MM.1S (cell line): ENCODE results near the gene PPP1R9B.

Experiments used
- DNase-seq: peaks from one replicate; pipeline ENCODE4 v3.0.0-alpha.2; 2015
- H2AFZ ChIP-seq: fragments of 300-600 bp; sonication (generic); 2 replicates; pipeline ENCODE4 v1.6.0; 2016; ENCODE audit warnings: antibody characterized with exemption, low read length
- H3F3A ChIP-seq: fragments of 300-600 bp; sonication (generic); 2 replicates; pipeline ENCODE4 v1.6.1; 2016; ENCODE audit warnings: mild to moderate bottlenecking, antibody characterized with exemption, low read length, moderate library complexity, mixed read lengths; ENCODE audit not compliant: insufficient read depth
- H3K27ac ChIP-seq: fragments of 300-600 bp; sonication (generic); 2 replicates; pipeline ENCODE4 v1.5.1; 2016; ENCODE audit warnings: mild to moderate bottlenecking, low read length
- H3K27me3 ChIP-seq: fragments of 300-600 bp; sonication (generic); replicated peaks from 2 replicates; pipeline ENCODE4 v1.6.0; 2016; ENCODE audit warnings: low read length; ENCODE audit not compliant: insufficient read depth
- H3K36me3 ChIP-seq: fragments of 300-600 bp; sonication (generic); replicated peaks from 2 replicates; pipeline ENCODE4 v1.6.1; 2016; ENCODE audit warnings: mild to moderate bottlenecking, low read length, mixed read lengths; ENCODE audit not compliant: insufficient read depth
- H3K4me1 ChIP-seq: fragments of 300-600 bp; sonication (generic); 2 replicates; pipeline ENCODE4 v1.6.1; 2016; ENCODE audit warnings: low read length, mixed read lengths
- H3K4me2 ChIP-seq: fragments of 300-600 bp; sonication (generic); 2 replicates; pipeline ENCODE4 v1.6.0; 2016; ENCODE audit warnings: low read depth, low read length
- H3K4me3 ChIP-seq: fragments of 300-600 bp; sonication (generic); 2 replicates; pipeline ENCODE4 v1.5.1; 2016; ENCODE audit warnings: low read length, mixed read lengths
- H3K79me2 ChIP-seq: fragments of 300-600 bp; sonication (generic); 2 replicates; pipeline ENCODE4 v1.6.1; 2016; ENCODE audit warnings: mixed run types, low read length, mixed read lengths
- H3K9ac ChIP-seq: fragments of 300-600 bp; sonication (generic); 2 replicates; pipeline ENCODE4 v1.6.1; 2016; ENCODE audit warnings: low read length, mixed read lengths
- H3K9me2 ChIP-seq: fragments of 300-600 bp; sonication (generic); replicated peaks from 2 replicates; pipeline ENCODE4 v1.6.1; 2016; ENCODE audit warnings: mild to moderate bottlenecking, low read length, mixed read lengths; ENCODE audit not compliant: insufficient read depth
- H3K9me3 ChIP-seq: fragments of 300-600 bp; sonication (generic); replicated peaks from 2 replicates; pipeline ENCODE4 v1.6.1; 2016; ENCODE audit warnings: mild to moderate bottlenecking, low read length, mixed read lengths; ENCODE audit not compliant: insufficient read depth
- H4K20me1 ChIP-seq: fragments of 300-600 bp; sonication (generic); 2 replicates; pipeline ENCODE4 v1.6.1; 2016; ENCODE audit warnings: mild to moderate bottlenecking, low read length, moderate library complexity, mixed read lengths; ENCODE audit not compliant: insufficient read depth
- CTCF ChIP-seq: fragments of 300-600 bp; sonication (generic); IDR thresholded peaks from 2 replicates; pipeline ENCODE4 v1.5.1; 2016; ENCODE audit warnings: antibody characterized with exemption, low read length, mixed read lengths
- EZH2 ChIP-seq: fragments of 300-600 bp; sonication (generic); optimal IDR thresholded peaks from 2 replicates; pipeline ENCODE3; 2017; ENCODE audit warnings: low read depth, mild to moderate bottlenecking, antibody characterized with exemption, low read length, mixed read lengths
- EZH2phosphoT487 ChIP-seq: fragments of 300-600 bp; sonication (generic); IDR thresholded peaks from 2 replicates; pipeline ENCODE4 v1.6.1; 2018; ENCODE audit warnings: antibody characterized with exemption, low read length

Gene PPP1R9B

GRCh38 chr17:50100921-50101345 lies 49.5 kb downstream of the PPP1R9B start:
- Histone ChIP-seq H3K27ac (no peak overlapping the region), H4K20me1 (no peaks in the 10 kb centered on the region), H3K4me3 (no peak overlapping the region), H3F3A (no peaks in the 10 kb centered on the region), H3K4me2 (no peak overlapping the region), H3K27me3 (no peaks in the 10 kb centered on the region), H3K9me3 (no peaks in the 10 kb centered on the region), H3K9ac (no peak overlapping the region), H3K4me1 (peaks cover 4% of the 10 kb centered on the region; the same call in 1 of the 2 replicates), H3K79me2 (peaks cover 13% of the 10 kb centered on the region), H3K9me2 (no peaks in the 10 kb centered on the region), H3K36me3 (no peaks in the 10 kb centered on the region), H2AFZ (no peak overlapping the region)
- TF ChIP-seq CTCF: no peak
- no peak for TF ChIP-seq EZH2
- TF ChIP-seq EZH2phosphoT487: no peak
- no peak for DNase-seq

GRCh38 chr17:50100480-50100883 lies 50.0 kb downstream of the PPP1R9B start:
- no peak overlapping the region for H3K9ac ChIP-seq
- H3K9me3 ChIP-seq: no peaks in the 10 kb centered on the region
- H3F3A ChIP-seq: no peaks in the 10 kb centered on the region
- no peak for TF ChIP-seq EZH2
- no peak for TF ChIP-seq EZH2phosphoT487
- TF ChIP-seq CTCF: no peak
- H3K79me2 ChIP-seq: peaks cover 17% of the 10 kb centered on the region
- H3K4me1 ChIP-seq: peaks cover 8% of the 10 kb centered on the region; the same call in 1 of the 2 replicates
- H3K27ac ChIP-seq: no peak overlapping the region
- no peaks in the 10 kb centered on the region for H3K36me3 ChIP-seq
- DNase-seq: no peak
- no peak overlapping the region for H2AFZ ChIP-seq
- H3K4me2 ChIP-seq: no peak overlapping the region
- no peaks in the 10 kb centered on the region for H4K20me1 ChIP-seq
- H3K4me3 ChIP-seq: no peak overlapping the region
- no peaks in the 10 kb centered on the region for H3K9me2 ChIP-seq
- H3K27me3 ChIP-seq: no peaks in the 10 kb centered on the region

- H3K4me1 ChIP-seq: peaks cover 8% of the 10 kb centered on the region; the same call in 1 of the 2 replicates
- H3K9ac ChIP-seq: no peak overlapping the region
- no peaks in the 10 kb centered on the region for H3K9me3 ChIP-seq
- no peaks in the 10 kb centered on the region for H3K27me3 ChIP-seq
- H2AFZ ChIP-seq: no peak overlapping the region
- H3F3A ChIP-seq: peaks cover 6% of the 10 kb centered on the region; the same call in 1 of the 2 replicates
- no peak overlapping the region for H3K27ac ChIP-seq
- no peak overlapping the region for H3K4me2 ChIP-seq
- no peaks in the 10 kb centered on the region for H3K36me3 ChIP-seq
- no peak overlapping the region for H3K4me3 ChIP-seq
- no peaks in the 10 kb centered on the region for H4K20me1 ChIP-seq
- no peaks in the 10 kb centered on the region for H3K9me2 ChIP-seq
- DNase-seq: no peak
- peaks cover 21% of the 10 kb centered on the region for H3K79me2 ChIP-seq
- TF ChIP-seq CTCF (no peak), EZH2 (no peak), EZH2phosphoT487 (no peak)
Measured at GRCh38 chr17:50099003-50099402, 51.5 kb downstream of the PPP1R9B start.
